Stimulated activated CD8-positive, alpha-beta memory T cell treated with anti-CD3 and anti-CD28 coated beads, Interleukin-12 subunit alpha, Interleukin-12 subunit beta, amount 100 ng/mL, for 24 hours (primary cell): Measurements from ENCODE around the gene NIT1.
"Not testable (repeated sequence)": the region's sequence is repeated elsewhere in the genome, so short reads cannot be mapped to it uniquely, and the experiment has no call there.

Experiments
- DNase-seq: peaks from one replicate; pipeline ENCODE4 v3.0.0-alpha.2; 2020; ENCODE audit errors: extremely low read depth

NIT1 gene

DNA sequence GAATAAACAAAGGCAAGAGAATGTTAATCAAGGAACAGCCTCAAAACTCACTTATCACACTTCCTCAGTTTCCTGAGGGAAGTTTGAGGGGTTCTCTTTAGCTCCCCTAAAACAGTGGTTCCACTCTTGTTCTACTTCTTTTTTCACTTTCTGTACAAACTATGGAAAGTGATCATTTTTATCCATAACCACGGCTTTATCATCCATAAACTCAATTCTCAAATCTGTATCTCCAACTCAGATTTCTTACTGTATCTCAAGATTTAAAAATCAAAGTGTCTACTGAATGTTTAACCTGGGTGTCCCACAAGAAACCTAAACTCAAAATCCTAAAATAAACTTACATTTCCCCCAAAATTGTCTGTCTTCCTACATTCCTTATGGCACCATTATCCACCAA lies 4.0 kb upstream of the NIT1 start:
- no peak for DNase-seq

DNA sequence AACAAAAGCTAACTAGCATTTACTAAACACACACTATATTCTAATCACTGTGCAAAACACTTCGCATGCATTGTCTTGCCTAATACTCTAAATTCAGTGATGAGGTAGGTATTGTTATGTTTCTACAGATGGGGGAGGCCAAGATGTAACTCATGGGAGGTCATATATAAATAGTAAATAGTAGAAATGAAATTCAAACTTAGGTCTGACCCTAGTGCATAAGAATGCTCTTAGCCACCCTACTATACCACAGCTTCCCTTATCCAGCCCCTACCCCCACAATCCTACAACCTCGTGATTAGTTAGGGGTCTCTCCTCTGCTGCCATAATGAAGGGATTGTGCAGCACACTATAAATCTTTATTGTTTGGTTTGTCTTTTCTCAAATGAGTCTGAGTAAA lies 3.3 kb upstream of the NIT1 start:
- DNase-seq, result no peak

DNA sequence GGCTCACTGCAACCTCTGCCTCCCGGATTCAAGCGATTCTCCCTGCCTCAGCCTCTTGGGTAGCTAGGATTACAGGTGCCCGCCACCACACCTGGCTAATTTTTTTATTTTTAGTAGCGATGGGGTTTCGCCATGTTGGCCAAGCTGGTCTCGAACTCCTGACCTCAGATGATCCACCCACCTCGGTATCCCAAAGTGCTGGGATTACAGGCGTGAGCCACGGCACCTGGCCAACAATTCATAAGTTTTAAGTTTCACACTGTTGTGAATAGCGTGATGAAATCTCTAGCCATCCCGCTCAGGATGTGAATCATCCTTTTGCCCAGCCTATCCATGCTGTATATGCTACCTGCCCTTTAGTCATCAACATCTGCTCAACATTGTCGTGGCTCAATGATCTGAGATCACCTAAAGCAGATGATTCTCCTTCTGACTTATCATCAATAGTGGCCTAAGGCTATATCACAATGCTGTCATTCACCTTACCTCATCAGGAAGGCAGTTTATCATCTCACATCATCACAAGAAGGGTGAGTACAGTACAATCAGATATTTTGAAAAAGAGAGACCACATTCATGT lies 2.7 kb upstream of the NIT1 start:
- no peak for DNase-seq

DNA sequence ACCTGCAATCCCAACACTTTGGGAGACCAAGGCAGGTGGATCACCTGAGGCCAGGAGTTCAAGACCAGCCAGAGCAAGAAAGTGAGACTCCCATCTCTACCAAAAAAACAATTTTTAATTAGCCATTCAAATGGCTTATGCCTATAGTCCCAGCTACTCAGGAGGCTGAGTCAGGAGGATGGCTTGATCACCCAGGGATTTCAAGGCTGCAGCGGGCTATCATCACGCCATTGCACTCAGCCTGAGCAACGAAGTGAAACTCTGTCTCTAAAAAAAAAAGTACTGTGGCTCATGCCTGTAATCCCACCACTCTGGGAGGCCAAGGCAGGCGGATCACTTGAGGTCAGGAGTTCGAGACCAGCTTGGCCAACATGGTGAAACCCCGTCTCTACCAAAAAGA lies 1.9 kb upstream of the NIT1 start:
- DNase-seq, result not testable (repeated sequence)

DNA sequence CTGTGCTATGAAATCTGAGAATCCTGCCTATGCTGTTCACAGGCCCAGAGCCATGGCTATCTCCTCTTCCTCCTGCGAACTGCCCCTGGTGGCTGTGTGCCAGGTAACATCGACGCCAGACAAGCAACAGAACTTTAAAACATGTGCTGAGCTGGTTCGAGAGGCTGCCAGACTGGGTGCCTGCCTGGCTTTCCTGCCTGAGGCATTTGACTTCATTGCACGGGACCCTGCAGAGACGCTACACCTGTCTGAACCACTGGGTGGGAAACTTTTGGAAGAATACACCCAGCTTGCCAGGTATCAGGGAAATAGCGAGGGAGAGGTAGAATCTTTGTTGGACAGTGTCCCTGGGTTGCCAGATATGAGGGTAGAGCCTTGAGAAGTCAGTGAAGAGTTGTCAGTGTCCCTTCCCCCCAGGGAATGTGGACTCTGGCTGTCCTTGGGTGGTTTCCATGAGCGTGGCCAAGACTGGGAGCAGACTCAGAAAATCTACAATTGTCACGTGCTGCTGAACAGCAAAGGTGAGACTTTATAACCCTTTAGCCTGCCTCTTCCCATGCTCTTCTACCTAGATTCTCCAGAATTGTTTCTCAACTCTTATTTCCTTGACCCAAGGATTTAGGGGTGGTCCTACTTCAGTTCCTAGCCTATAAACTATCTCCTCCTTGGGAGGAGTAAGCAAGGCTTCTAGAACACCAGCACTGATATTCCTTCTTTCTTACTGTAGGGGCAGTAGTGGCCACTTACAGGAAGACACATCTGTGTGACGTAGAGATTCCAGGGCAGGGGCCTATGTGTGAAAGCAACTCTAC lies 1.4 kb downstream of the NIT1 start:
- DNase-seq, result no peak

DNA sequence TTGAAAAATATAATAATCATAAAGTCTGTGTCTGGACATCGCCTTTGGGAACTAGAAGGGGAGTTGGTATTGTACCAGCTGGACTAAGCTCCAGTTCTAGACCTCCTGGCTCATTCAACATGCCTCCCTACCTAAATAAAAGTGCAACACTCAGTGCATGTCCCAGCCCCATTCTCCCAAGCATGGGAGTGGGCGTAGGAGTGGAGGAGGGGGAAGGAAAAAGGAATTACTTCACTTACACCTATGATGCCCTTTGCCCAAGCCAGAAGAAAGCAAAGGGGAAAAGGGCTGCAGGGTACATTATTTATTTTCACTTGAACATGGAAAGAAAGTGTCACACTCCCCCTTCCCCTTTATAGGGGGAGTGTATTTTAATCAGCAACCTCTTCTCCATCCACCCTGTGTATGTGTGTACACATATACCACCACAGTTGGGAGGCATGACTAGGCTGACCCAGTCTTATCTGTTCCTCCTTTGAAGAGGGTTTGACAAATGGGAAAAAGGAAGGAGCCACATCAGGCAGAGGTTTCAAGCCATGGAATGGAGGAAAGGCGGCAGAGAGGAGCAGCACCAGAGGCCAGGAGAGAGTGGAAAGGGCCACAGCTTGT lies 3.2 kb downstream of the NIT1 start:
- no peak for DNase-seq

DNA sequence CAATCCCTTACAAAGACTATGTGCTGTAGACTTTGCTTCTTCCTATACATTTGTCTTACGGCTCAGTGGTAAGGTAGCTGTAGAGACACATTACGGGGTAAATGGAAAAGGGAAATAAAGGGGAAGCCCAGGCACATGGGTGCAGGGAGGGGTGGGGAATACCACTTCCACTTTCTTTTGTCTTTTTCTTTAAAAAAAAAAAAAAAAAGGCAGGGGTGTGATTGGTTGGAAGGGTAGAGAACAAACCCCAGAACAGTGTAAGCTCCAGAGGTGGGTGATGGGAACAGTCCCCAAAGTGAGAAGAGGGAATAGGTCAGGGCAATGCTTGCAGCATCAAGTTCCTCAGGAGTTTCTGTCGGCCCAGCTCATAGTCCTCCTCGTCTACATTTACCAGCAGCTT lies 3.9 kb downstream of the NIT1 start:
- no peak for DNase-seq

DNA sequence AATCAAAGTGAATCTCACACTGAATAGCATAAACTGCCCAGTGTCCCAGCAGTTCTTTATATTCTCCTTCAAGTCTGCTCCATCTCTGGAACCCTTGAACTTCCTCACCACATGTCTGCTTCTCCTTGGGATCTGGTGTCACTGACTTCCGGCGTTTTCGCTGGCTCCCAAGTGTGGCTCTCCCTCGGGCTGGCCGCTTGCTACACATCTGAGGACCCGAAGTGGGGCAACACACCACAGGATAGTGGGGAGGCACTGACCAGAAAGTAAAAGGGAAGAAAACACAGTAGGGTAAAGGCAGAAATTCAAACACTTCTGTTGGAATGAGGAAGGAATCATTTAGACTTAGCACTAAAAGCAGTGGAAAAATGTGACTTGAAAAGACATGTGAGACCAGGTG lies 5.1 kb downstream of the NIT1 start:
- no peak for DNase-seq

DNA sequence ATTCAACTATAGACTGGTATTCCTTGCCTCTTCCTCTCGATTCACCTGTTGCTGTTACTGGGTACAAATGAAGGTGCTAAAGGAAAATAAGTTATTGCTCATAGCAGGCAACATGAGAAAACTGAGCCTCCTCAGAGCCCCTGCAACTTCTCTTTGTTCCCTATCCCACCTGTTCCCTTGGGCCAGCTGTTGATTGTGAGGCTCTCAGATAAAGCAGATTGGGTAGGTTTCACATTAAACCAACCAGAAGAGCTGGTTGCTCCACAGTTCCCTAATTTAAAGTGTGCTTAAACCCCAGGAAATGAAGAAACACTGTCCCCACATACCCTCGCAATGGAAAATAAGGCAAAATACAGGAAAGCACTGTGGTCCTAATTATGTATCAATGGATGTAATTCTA lies 9.7 kb downstream of the NIT1 start:
- no peak for DNase-seq

DNA sequence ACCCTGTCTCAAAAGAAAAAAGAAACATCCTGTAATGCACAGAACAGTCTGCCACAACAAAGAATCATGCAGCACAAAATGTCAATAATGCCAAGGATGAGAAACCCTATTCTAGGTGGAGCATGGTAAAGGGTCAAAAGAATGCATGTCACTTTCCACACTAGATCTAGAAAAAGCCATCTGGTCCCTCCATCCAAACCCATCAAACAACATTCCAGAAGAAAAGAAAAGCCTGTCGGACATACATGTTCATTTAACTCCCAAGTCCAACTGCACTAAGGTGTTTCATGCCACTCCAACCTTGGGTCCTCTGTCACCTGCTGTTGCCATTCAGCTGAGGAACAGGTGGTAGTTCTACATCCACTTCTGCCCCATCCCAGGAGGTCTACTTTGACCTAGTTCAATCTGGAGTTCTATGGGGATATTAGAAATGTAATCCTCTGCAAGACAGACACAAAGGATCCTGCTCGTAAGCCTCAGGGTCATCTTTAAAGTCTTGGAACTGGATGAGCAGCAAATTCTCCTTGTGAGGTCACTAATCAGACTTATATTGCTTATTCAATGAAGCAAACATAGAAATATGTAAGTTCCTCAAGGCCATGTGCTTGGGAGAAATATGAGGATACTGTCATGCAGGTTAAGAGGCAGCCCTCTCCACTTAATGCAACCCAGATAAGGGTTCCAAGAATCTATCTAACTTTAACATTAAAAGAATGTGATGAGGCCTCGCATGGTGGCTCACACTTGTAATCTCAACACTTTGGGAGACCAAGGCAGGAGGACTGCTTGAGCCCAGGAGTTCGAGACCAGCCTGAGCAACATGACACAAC lies 10.9 kb downstream of the NIT1 start:
- no peak for DNase-seq

DNA sequence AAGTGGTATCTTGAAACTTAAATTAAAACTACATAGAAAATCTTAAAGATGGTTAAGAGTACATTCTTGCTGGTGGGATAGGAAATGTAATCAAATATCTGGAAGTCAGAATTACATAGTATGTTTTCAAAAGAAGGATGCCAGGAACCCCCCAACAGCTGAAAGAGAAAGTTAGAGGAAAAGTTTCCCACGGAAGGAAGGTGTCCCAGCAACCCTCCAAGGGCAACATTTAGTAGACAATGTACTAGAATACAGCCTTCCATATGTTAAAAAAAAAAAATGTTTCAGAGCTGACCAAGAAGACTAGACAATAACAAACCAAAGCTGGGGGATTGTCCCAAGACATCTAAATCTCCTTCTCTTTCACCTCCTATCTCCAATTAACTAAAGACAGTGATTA lies 12.4 kb downstream of the NIT1 start:
- DNase-seq, result no peak

DNA sequence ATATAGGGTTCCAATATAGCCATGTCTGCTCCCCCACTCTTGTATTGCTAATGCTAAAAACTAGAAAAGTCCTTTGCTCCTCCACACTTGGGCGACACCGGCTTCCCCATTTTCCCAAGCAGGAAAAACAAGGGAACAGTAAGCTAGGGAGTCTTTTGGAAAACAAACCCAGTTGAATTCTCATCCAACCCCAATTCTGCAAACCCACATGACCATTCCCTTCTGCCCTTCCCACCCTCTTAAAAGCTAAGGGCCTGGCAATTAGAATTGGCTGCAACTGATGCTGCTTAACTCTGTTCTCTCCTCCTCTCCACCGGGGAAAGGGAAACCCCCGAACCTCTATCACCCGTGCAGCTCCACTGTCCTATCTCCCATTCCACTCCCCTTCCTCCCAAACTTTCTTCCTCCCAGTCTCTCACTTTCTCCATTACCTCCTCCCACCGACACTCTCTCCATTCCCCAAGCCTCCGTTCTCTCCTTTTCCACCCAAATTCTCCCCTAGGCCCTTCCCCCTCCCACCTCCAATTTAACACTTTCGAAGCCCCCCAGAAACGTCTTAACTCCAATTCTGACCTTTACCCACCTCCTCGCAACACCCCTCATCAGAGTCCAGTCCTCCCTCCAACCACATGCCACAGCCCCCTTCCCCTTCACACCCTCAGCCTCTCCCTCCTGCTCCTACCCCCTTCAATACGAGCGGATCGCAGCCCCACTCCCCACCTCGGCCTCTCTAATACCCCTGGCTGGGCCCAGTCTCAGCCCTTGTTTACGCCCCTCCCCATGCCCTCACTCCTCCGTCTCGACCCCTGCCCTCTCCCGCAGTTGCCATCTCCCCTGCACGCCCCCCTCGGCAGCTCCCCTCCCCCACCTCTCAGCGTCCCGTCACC lies 13.9 kb downstream of the NIT1 start:
- DNase-seq, result no peak

DNA sequence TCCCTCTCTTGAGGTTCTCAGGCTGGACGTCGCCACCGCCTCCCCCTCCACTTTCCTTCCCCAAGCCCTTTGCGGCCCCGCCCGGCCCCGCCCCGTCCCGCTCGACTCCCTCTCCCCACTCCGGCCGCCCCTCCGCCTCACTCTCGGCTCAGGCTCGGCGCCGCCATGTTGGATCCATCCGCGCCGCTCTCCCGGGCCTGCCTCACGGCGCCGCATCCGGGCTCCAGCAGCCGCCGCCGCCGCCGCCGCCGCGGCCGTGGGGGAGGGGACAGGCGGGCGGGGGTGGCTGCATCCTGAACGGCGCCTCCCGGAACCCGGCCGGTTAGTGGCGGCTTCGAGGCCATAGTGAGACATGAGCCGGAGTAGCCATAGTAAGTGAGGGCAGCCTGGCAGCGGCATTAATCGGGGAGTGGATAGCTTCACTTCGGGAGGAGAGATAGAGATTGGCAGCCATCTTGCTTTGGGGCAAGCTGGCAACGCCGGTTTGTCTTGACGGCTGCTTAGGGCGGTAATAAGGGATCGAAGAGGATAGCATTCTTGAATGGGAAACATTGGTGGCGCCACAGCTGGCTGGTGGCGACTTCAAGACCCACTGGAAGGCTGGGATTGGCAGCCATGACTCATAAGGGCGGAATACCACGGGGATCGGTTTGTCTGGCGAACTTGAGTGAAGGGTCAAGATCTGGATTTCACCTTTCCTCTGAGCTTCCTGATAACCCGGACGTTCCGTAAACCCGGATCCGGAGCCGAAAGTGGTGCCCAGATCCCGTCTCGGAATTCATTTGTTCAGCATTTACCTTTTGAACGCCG lies 14.7 kb downstream of the NIT1 start, which contains the start of gene DEDD:
Gene DEDD (minus strand): TSS at position 258 of the 810 bp plus-strand sequence. CDS start 8,205 bp downstream, outside the sequence.
- peak; percentile 73 for DNase-seq

DNA sequence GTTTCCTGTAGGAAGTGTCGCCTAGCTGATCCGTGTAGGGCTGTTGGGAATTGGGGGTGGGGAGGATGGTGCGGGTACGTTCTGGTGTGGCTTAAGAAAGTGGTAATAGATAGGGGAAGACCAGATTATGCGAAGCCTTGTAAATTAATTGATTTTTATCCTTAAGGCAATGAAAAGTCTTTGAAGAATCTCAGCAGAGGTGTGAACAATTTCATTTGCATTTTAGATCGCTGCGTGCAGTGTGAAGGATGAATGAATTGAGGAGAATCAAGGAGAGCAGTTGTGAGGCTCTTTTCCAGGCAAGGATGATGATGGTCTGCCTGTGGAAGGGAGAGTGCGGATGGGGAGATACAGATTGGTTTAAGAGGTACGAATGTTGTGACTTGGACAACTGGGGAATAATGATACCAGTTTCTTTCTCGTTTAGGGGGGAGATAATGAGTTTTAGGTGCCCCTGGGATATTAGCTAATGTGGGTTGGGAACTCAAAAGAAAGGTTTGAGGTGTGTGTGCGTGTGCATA lies 15.4 kb downstream of the NIT1 start:
- DNase-seq, result no peak

DNA sequence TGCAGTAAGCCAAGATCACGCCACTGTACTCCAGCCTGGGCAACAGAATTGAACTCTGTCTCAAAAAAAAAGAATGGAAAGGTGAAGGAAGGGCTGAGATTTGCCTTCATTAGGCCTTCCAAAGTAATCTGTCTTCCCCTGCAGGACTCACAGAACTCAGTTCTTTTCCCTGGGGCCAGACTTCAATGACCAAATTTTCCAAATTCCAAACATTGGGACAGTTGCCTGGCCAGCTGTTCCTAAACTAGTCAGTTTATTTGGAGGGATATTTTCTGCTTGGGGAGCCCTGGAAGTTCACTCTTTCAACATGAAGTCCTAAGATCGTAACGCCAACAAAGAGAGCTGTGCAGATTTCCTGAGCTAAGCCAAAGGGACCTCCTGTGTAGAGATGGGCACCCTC lies 20.0 kb downstream of the NIT1 start:
- DNase-seq, result no peak

DNA sequence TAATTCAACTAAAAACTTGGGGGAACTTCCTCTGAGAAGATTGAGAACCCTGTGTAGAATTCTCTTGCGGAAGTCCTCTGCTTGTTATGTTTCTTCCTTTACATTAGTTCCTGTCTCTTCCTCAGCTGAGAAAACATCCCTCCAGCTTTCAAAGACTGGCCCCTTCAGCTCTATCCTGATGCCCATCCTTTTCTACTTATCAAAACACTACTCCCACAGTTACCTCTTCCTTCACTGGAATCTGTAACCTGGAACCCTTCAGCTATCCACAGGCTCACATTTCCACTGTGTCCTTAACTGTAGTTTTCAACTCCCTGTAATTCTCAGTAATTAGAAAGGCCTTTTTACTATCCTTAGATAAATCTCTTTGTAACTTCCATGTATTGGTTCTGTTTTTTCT lies 20.5 kb downstream of the NIT1 start:
- no peak for DNase-seq

DNA sequence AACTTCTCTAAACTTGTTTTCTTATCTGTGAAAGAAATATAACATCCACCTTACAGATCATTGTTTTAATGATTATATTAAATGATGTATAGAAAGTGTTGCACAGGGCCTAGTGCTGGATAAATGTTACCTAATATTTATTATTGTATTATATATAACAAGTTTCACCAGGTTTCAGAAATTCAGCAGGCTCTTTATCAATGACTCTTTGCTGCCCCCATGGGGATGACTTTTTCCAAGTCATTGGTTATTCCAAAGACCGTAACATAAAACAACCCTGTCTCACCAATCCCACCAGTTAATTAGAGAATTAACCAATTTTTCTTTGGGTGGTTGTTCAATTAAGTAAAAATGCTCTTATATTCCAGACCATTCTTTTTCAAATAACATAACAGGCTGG lies 21.9 kb downstream of the NIT1 start:
- DNase-seq, result no peak

DNA sequence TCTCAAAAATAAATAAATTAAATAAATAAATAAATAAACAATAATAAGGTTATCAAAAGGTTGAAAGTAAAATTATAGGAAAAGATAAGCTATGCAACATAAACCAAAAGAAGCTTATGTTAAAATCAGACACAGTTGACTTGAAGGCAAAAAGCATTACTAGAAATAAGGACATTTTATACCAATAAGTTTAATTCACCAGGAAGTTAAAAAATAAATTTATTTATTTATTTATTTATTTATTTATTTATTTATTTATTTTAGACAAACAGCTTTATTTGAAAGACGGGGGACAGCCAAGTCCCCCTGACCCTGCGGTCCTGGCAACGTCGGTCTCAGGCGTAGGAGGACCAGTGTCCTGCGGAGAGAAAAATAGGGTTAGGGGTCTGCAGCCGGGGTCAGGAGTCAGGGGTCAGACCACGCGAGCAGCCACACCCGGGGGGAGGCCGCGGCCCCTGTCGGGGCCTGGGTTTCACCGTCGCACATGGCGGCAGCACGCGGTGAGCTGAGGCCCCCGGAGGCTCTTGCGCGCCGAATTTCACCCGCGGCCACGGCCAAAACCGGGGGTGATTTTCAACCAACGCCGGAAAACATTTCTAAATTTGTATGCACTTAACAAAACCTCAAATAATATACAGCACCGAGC lies 23.0 kb downstream of the NIT1 start:
- DNase-seq, result no peak

DNA sequence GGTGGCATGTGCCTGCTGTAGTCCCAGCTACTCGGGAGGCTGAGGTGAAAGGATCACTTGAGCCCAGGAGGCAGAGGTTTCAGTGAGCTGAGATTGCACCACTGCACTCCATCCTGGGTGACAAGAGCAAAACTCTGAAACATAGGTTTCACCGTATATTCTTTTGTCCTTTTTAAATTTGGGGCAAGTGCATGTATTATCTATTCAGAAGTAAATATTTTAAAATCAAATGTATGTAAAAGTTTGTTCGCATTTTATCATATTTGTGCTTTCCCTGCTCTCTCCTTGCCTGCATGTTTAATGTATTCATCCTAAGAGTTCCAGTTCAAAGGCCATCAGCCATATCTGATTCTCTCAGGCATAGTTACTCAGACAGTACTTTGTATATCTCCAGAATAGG lies 27.9 kb downstream of the NIT1 start:
- no peak for DNase-seq

DNA sequence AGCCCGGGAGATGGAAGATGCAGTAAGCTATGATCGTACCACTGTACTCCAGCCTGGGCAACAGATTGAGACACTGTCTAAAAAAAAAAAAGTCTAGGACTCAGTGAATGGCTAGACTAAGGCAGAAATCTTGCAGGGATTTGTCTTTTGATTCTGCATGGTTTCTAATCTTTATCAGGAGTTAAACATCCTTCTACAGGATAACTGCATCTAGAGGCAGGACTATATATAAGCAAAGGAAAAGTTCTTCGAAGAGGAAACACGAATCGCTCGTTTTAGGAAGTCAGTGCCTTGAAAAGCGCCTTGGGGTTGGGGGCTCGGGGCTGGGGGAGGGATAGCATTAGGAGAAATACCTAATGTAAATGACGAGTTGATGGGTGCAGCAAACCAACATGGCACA lies 35.3 kb downstream of the NIT1 start:
- no peak for DNase-seq
